NCI-H82 (cell line): ENCODE measurements around the gene ORAI3.

Source experiments
- DNase-seq: peaks from one replicate; lab custom pipeline; 2025; lab: John Stamatoyannopoulos, UW

ORAI3 gene

GRCh38 chr16:30947859-30948666, 805 bp upstream of the ORAI3 start:
- peak; percentile 75 for DNase-seq

GRCh38 chr16:30949650-30950515, 1.0 kb downstream of the ORAI3 start:
- peak; percentile 38 for DNase-seq

- no peak for DNase-seq
Measured at GRCh38 chr16:30950516-30951065, 1.7 kb downstream of the ORAI3 start.

GRCh38 chr16:30951193-30951592, 2.3 kb downstream of the ORAI3 start:
- DNase-seq = no peak

GRCh38 chr16:30951750-30952149, 2.9 kb downstream of the ORAI3 start:
- DNase-seq = no peak

GRCh38 chr16:30953111-30953510, 4.2 kb downstream of the ORAI3 start:
- DNase-seq = no peak

GRCh38 chr16:30953511-30954124, 4.8 kb downstream of the ORAI3 start:
- peak; percentile 95 for DNase-seq

- DNase-seq = no peak
Measured at GRCh38 chr16:30954993-30955392, 6.1 kb downstream of the ORAI3 start.

- peak; percentile 84 for DNase-seq
Measured at GRCh38 chr16:30956601-30957455, 8.0 kb downstream of the ORAI3 start.

- DNase-seq = peak; percentile 96
Measured at GRCh38 chr16:30957456-30958174, 8.7 kb downstream of the ORAI3 start, which contains the start of gene SETD1A. SETD1A (plus strand) TSS chr16:30957754; CDS start chr16:30958732, 978 bp downstream.

- DNase-seq = peak; percentile 71
Measured at GRCh38 chr16:30958175-30959079, 9.6 kb downstream of the ORAI3 start.

GRCh38 chr16:30961384-30961783, 12.5 kb downstream of the ORAI3 start:
- no peak for DNase-seq

GRCh38 chr16:30963925-30964511, 15.2 kb downstream of the ORAI3 start:
- DNase-seq = no peak

GRCh38 chr16:30964574-30965226, 15.8 kb downstream of the ORAI3 start:
- DNase-seq = no peak

GRCh38 chr16:30965436-30965835, 16.6 kb downstream of the ORAI3 start:
- no peak for DNase-seq

- DNase-seq = no peak
Measured at GRCh38 chr16:30966033-30966619, 17.3 kb downstream of the ORAI3 start.

- no peak for DNase-seq
Measured at GRCh38 chr16:30967795-30968194, 18.9 kb downstream of the ORAI3 start.

- no peak for DNase-seq
Measured at GRCh38 chr16:30969246-30969842, 20.5 kb downstream of the ORAI3 start.
